8988T (cell line): ENCODE data around the gene NDUFS5.
"Not testable (repeated sequence)": the region's sequence is repeated elsewhere in the genome, so short reads cannot be mapped to it uniquely, and the experiment has no call there.

Experiments
- DNase-seq: peaks from one replicate; pipeline ENCODE4 v3.0.0; 2011

The NDUFS5 gene

GRCh38 chr1:39016604-39017171 is 9.5 kb upstream of the NDUFS5 start:
- no peak for DNase-seq

- DNase-seq, result no peak
Observed at GRCh38 chr1:39017266-39017665, 8.9 kb upstream of the NDUFS5 start.

- not testable (repeated sequence) for DNase-seq
Observed at GRCh38 chr1:39020494-39020893, 5.7 kb upstream of the NDUFS5 start.

GRCh38 chr1:39021426-39021825 is 4.7 kb upstream of the NDUFS5 start:
- DNase-seq, result no peak

GRCh38 chr1:39023140-39023539 is 3.0 kb upstream of the NDUFS5 start:
- DNase-seq, result no peak

GRCh38 chr1:39026866-39027507 is 837 bp downstream of the NDUFS5 start:
- no peak for DNase-seq

GRCh38 chr1:39034114-39034654 is 8.0 kb downstream of the NDUFS5 start:
- DNase-seq, result no peak

GRCh38 chr1:39036678-39037077 is 10.5 kb downstream of the NDUFS5 start:
- DNase-seq, result no peak

GRCh38 chr1:39043513-39043912 is 17.4 kb downstream of the NDUFS5 start:
- no peak for DNase-seq

- no peak for DNase-seq
Observed at GRCh38 chr1:39044762-39045161, 18.6 kb downstream of the NDUFS5 start.

GRCh38 chr1:39045231-39045630 is 19.1 kb downstream of the NDUFS5 start:
- no peak for DNase-seq

GRCh38 chr1:39046613-39047210 is 20.6 kb downstream of the NDUFS5 start:
- no peak for DNase-seq

- DNase-seq, result no peak
Observed at GRCh38 chr1:39047374-39048229, 21.5 kb downstream of the NDUFS5 start.

- no peak for DNase-seq
Observed at GRCh38 chr1:39048745-39049370, 22.7 kb downstream of the NDUFS5 start.

GRCh38 chr1:39050001-39050400 is 23.9 kb downstream of the NDUFS5 start:
- no peak for DNase-seq

- not testable (repeated sequence) for DNase-seq
Observed at GRCh38 chr1:39051193-39051850, 25.2 kb downstream of the NDUFS5 start.

GRCh38 chr1:39051956-39052355 is 25.8 kb downstream of the NDUFS5 start:
- no peak for DNase-seq

- DNase-seq, result not testable (repeated sequence)
Observed at GRCh38 chr1:39055213-39055710, 29.1 kb downstream of the NDUFS5 start.

GRCh38 chr1:39061516-39061915 is 35.4 kb downstream of the NDUFS5 start:
- not testable (repeated sequence) for DNase-seq

- DNase-seq, result no peak
Observed at GRCh38 chr1:39061951-39062350, 35.8 kb downstream of the NDUFS5 start.

GRCh38 chr1:39063191-39063590 is 37.0 kb downstream of the NDUFS5 start:
- no peak for DNase-seq

- no peak for DNase-seq
Observed at GRCh38 chr1:39063775-39064174, 37.6 kb downstream of the NDUFS5 start.
